Measurements from ENCODE around the gene TSEN2.

Gene TSEN2

GRCh38 chr3:12557473-12558100, 73.3 kb downstream of the TSEN2 start:
- DNase-seq: no peak

DNA sequence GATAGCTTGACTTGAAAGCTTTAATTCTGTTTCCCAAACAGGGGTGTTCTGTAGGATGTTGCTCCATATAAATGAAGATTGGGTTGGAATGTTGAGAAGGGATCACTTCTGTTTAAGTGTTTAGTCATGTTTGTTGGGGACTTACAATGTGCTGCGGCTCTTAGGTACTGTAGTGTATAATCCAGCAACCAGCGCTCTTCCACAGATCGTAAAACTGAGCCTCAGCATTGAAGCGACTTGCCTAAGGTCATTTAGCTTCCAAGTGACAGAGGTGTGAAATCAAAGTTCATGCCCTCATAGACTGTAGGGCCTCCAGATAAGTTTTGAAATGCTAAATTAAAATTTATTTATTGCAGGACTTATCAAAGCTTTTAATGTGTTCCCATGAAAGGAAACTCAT, 74.4 kb downstream of the TSEN2 start:
- no peak for DNase-seq

DNA sequence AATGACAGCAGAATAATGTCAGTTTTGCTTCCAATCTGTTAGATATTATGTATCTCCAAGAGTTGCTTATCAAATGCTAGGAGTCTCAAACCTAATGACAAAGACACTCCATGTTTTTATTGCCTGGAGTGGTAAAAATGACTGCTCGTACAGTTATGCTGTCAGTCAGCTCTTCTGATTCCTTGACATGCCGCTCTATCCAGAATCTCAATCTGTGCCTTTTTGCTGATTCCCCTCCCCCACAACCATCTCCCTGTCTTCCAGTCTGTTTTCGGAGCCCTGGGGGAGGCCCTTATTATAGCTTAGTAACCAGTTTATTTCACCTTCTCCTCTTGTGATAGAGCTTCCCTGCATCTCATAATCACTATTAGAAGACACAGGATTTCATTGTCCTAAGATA, 75.2 kb downstream of the TSEN2 start:
- DNase-seq: no peak

DNA sequence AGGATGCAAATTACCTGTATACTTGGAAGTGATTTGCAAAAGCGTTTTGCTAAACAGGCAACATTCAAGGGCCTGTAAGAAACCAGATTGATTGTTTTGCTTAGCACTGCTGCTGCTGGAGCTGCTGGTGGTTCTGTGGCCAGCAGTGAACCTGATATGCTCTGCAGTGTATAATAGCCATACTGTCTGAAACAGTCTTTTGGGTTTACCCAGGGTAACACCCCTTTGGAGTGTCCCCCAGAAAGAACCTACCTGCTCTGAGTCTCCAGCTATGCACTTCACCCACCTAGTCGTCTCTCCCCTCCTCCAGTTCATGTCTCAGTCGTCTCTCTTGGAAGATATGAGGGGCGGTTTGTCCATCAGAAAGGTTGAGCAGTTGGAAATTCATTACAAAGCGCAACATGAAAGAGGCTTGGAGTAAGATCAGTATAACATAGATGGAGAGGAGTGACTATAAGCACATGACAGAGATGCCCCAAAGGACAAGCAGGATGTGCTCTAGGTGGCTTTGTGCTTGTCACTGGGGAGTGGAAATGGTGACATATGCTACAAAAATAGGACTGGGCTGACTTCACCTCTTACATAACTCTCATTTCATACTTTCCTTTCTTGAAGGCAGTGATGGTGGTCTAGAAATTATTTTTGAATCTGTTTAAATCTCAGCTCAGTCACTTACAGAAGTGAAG, 76.4 kb downstream of the TSEN2 start:
- DNase-seq: no peak

GRCh38 chr3:12561397-12561796, 77.1 kb downstream of the TSEN2 start:
- DNase-seq: no peak

DNA sequence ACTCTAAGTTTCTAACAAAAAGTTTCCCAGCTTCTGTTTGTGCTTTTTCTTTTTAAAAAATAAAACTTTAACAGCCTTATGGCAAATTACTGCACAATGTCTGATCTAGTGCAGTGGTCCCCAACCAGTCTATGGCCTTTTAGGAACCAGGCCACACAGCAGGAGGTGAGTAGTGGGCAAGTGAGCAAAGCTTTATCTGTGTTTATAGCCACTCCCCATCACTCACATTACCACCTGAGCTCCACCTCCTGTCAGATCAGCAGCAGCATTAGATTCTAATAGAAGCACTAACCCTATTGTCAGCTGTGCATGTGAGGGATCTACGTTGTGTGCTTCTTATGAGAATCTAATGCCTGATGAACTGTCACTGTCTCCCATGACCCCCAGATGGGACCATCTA, 78.2 kb downstream of the TSEN2 start:
- no peak for DNase-seq

- no peak for DNase-seq
These were observed 82.7 kb downstream of the TSEN2 start for GRCh38 chr3:12566976-12567375.

DNA sequence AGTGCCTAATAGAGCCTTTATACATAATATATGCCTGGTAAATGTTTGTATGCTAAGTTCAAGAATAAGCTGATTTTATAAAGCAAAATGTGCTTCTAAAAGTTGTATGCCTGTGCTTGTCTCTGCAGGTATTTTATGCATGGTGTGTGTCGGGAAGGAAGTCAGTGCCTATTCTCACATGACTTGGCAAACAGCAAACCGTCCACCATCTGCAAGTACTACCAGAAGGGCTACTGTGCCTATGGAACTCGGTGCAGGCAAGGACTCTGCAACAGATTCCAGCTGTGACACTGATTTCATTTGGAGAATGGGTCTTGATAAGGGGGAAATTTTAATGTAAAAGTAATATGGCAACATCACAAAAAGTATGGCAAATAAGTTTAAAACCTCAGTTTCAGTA, 84.5 kb downstream of the TSEN2 start:
- DNase-seq: no peak

- DNase-seq: no peak
These were observed 85.6 kb downstream of the TSEN2 start for GRCh38 chr3:12569836-12570235.

GRCh38 chr3:12571986-12572385, 87.7 kb downstream of the TSEN2 start:
- no peak for DNase-seq

DNA sequence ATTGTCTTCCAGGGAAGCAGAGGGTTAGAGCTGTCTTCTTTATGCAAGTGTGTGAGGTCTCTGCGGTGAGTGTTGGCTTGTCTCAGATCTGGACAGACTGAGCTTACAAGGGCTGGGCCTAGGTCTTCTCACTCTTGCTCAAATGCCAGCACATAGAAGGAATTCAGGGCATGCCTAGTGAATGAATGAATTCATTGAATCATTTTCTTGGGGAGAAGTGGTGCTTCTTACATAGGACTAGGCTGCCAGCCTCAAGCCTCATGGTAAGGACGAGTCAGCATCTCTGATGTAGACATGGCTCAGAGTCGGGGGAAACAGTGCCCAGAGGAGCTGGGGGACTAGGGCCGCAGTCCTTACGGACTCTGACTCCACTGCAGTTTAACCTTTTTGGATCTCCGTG, 89.9 kb downstream of the TSEN2 start:
- DNase-seq: no peak

- DNase-seq: no peak
These were observed 90.4 kb downstream of the TSEN2 start for GRCh38 chr3:12574661-12575060.

DNA sequence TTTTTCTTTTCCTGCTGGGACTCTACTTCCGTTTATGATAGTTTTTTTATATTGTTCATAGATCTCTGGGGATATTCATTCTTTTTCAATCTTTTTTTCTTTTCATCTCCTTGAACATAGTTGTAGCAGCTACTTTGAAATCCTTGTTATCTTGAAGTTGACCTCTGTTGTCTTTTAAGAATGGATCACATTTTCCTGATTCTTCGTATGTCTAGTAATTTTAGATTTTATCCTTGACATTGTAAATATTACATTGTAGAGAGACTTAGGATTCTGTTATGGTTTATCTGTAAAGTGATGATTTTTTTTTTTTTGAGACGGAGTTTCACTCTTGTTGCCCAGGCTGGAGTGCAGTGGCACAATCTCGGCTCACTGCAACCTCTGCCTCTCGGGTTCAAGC, 93.1 kb downstream of the TSEN2 start:
- DNase-seq: no peak

GRCh38 chr3:12578742-12579141, 94.5 kb downstream of the TSEN2 start:
- no peak for DNase-seq

DNA sequence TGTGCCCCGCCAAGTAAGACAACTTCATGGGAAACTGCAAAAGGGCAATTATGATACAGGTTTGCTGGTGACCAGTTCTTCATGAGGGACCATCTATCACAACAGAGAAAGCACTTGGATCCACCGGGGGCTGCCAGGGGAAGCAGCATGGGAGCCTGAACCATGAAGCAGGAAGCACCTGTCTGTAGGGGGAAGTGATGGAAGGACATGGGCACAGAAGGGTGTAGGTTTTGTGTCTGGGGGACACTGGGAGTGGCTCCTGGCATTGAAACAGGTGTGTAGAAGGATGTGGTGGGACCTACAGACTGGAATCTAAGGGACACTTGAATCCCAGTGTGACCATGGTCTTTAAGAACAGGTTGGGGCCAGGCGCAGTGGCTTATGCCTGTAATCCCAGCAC, 95.2 kb downstream of the TSEN2 start:
- no peak for DNase-seq

DNA sequence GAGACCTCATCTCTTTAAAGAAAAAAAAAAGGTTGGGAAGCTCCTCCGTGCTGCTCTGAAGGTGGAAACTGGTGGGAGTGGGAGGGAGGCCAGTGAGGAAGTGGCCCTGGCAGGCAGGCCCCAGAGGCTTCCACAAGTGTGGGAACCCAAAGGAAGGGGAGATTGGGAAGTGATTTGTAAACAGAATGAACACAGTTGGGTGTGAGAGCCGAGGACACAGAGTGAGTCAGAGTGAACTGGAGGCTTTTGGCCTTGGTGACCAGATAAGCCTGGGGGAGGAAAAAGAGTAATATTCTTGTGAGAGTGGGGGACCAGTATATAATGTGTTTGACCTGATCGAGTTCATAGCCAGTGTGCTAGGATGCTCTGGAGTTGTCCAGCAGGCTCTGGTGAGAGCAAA, 95.6 kb downstream of the TSEN2 start:
- DNase-seq: no peak

- no peak for DNase-seq
These were observed 98.5 kb downstream of the TSEN2 start for GRCh38 chr3:12582730-12583129.

All from stimulated activated CD4-positive, alpha-beta T cell treated with anti-CD3 and anti-CD28 coated beads, Interleukin-4, amount 100 ng/mL, for 1 hour (primary cell).